DND-41 (cell line): ENCODE results near the gene EIF2S2.

ENCODE experiments used
- ATAC-seq: fragments of 200-7000 bp; cut with Tn5 transposase; 3 replicates; pipeline ENCODE4 v1.9.1; 2021; ENCODE audit warnings: low read depth; ENCODE audit not compliant: insufficient read depth
- DNase-seq: peaks from one replicate; pipeline ENCODE4 v3.0.0-alpha.2; 2020
- H2AFZ ChIP-seq: 2 replicates; pipeline ENCODE4 v1.6.0; 2012; ENCODE audit warnings: low read depth, low read length
- H3K27ac ChIP-seq: 2 replicates; pipeline ENCODE4 v1.5.1; 2012; ENCODE audit warnings: low read length, inconsistent platforms
- H3K27me3 ChIP-seq: fragments of 200-600 bp; sonication (generic); 2 replicates; pipeline ENCODE4 v1.6.0; 2012; ENCODE audit warnings: low read length, mild to moderate bottlenecking, inconsistent platforms; ENCODE audit not compliant: insufficient read depth, poor library complexity
- H3K36me3 ChIP-seq: 2 replicates; pipeline ENCODE4 v1.5.1; 2012; ENCODE audit warnings: low read length, inconsistent platforms; ENCODE audit not compliant: insufficient read depth
- H3K4me1 ChIP-seq: 2 replicates; pipeline ENCODE4 v1.5.1; 2012; ENCODE audit warnings: mild to moderate bottlenecking, low read length; ENCODE audit not compliant: insufficient read depth
- H3K4me2 ChIP-seq: 2 replicates; pipeline ENCODE4 v1.6.0; 2012; ENCODE audit warnings: mild to moderate bottlenecking, moderate library complexity, low read length, inconsistent platforms; ENCODE audit not compliant: insufficient read depth
- H3K4me3 ChIP-seq, 2 experiments: fragments of 200-600 bp in 1 of 2; shearing (Covaris generic) in 1 of 2; 2 replicates each; pipeline ENCODE4 v1.5.1; 2012 to 2016; ENCODE audit warnings: inconsistent platforms in 2 of 2, low read length in 2 of 2, mild to moderate bottlenecking in 2 of 2, low read depth in 1 of 2, moderate library complexity in 1 of 2
- H3K79me2 ChIP-seq: 2 replicates; pipeline ENCODE4 v1.6.0; 2012; ENCODE audit warnings: low read length, inconsistent platforms; ENCODE audit not compliant: insufficient read depth
- H3K9ac ChIP-seq: 2 replicates; pipeline ENCODE4 v1.6.0; 2012; ENCODE audit warnings: low read depth, mild to moderate bottlenecking, inconsistent platforms, low read length, moderate library complexity
- H3K9me3 ChIP-seq: 2 replicates; pipeline ENCODE4 v1.5.1; 2012; ENCODE audit warnings: low read length, moderate library complexity, mild to moderate bottlenecking, inconsistent platforms; ENCODE audit not compliant: insufficient read depth, severe bottlenecking
- H4K20me1 ChIP-seq: 2 replicates; pipeline ENCODE4 v1.6.0; 2012; ENCODE audit warnings: low read length; ENCODE audit not compliant: insufficient read depth
- EZH2 ChIP-seq: IDR thresholded peaks from 3 replicates; pipeline ENCODE4 v1.6.1; 2012; ENCODE audit warnings: borderline replicate concordance, low read depth, mild to moderate bottlenecking, moderate library complexity, low read length, inconsistent platforms; ENCODE audit not compliant: severe bottlenecking
- TF ChIP-seq, protein P1 (sequence below): IDR thresholded peaks from 2 replicates; pipeline ENCODE4 v1.5.1; 2012; ENCODE audit warnings: borderline replicate concordance, low read length, moderate library complexity, mild to moderate bottlenecking; ENCODE audit not compliant: poor library complexity, severe bottlenecking; ENCODE audit errors: extremely low read depth

EIF2S2 gene

DNA sequence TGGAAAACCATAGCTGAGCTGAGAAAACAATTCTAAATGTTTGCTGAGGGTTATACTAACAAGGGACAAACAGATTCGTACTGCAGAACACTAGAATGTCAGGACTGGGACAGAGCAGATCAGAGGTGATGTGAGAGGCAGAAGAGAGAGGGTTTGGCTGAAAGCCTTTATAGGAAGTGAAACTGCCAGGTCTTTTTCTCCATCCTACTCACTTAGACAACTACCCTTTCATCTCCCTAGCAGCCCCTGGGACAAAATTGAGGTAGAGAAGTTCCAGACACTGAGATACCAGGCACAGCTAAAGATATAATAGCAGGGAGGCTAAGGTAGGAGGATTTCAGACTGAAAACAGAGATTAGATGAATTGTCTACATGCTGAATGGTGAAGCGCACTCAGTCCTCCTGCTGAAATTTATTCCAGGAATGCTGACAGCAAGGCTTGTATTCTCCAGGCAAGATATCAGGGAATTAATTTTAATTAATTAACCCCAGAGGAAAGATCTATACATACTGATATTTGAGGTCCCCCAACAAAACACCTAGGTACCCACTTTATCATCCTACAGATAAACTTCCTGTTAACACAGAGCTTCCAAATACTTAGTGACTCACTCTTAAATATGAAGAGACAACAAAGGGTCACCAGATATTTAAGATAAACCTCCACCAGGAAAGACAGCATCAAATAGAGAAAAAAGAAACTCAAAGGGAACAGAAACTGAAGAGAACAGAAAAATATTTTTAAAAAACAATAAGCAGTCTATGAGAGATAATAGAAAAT, 12.6 kb upstream of the EIF2S2 start:
- Histone ChIP-seq H3K9ac (no peak overlapping the region), H2AFZ (no peak overlapping the region), H3K79me2 (no peaks in the 10 kb centered on the region), H3K9me3 (no peaks in the 10 kb centered on the region), H3K4me1 (peaks cover 4% of the 10 kb centered on the region), H3K27me3 (peaks cover 6% of the 10 kb centered on the region), H4K20me1 (no peaks in the 10 kb centered on the region), H3K4me3 (no peak overlapping the region), H3K27ac (no peak overlapping the region), H3K36me3 (no peaks in the 10 kb centered on the region), H3K4me2 (no peak overlapping the region)
- no peak for ATAC-seq
- no peak for DNase-seq
- no peak for TF ChIP-seq EZH2
- TF ChIP-seq, protein P1, sequence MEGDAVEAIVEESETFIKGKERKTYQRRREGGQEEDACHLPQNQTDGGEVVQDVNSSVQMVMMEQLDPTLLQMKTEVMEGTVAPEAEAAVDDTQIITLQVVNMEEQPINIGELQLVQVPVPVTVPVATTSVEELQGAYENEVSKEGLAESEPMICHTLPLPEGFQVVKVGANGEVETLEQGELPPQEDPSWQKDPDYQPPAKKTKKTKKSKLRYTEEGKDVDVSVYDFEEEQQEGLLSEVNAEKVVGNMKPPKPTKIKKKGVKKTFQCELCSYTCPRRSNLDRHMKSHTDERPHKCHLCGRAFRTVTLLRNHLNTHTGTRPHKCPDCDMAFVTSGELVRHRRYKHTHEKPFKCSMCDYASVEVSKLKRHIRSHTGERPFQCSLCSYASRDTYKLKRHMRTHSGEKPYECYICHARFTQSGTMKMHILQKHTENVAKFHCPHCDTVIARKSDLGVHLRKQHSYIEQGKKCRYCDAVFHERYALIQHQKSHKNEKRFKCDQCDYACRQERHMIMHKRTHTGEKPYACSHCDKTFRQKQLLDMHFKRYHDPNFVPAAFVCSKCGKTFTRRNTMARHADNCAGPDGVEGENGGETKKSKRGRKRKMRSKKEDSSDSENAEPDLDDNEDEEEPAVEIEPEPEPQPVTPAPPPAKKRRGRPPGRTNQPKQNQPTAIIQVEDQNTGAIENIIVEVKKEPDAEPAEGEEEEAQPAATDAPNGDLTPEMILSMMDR = no peak

DNA sequence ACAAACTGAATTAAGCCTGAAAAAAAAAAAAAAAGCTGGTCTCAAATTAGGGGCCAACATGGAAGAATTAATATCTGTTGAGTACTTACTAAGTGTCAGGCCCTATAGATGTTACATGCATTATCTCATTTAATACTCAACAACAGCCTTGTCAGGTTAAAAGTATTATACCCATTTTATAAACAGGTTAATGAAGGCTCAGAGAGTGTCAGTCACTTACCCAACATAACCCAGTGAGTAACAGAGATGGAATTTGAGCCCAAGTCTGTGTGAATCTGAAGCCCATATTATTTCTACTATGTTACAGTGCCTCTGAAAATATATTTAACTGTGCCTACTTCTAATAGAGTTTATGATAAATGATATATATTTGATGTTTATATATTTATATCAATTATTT, 11.3 kb upstream of the EIF2S2 start:
- H2AFZ ChIP-seq = no peak overlapping the region
- H4K20me1 ChIP-seq = no peaks in the 10 kb centered on the region
- H3K4me1 ChIP-seq = no peaks in the 10 kb centered on the region
- TF ChIP-seq, protein P1 = no peak
- TF ChIP-seq EZH2 = no peak
- H3K79me2 ChIP-seq = no peaks in the 10 kb centered on the region
- no peak for ATAC-seq
- no peak overlapping the region for H3K9ac ChIP-seq
- peaks cover 15% of the 10 kb centered on the region for H3K27me3 ChIP-seq
- H3K4me3 ChIP-seq = no peak overlapping the region
- DNase-seq = no peak
- no peaks in the 10 kb centered on the region for H3K9me3 ChIP-seq
- H3K4me2 ChIP-seq = no peak overlapping the region
- no peak overlapping the region for H3K27ac ChIP-seq
- H3K36me3 ChIP-seq = no peaks in the 10 kb centered on the region

- H4K20me1 ChIP-seq = no peaks in the 10 kb centered on the region
- TF ChIP-seq, protein P1 = no peak
- no peak for TF ChIP-seq EZH2
- ATAC-seq (no peak), DNase-seq (no peak)
- no peaks in the 10 kb centered on the region for H3K4me1 ChIP-seq
- H3K9me3 ChIP-seq = no peaks in the 10 kb centered on the region
- no peaks in the 10 kb centered on the region for H3K79me2 ChIP-seq
- no peak overlapping the region for H3K4me2 ChIP-seq
- no peak overlapping the region for H3K4me3 ChIP-seq
- H2AFZ ChIP-seq = no peak overlapping the region
- no peak overlapping the region for H3K9ac ChIP-seq
- H3K36me3 ChIP-seq = no peaks in the 10 kb centered on the region
- no peak overlapping the region for H3K27ac ChIP-seq
- H3K27me3 ChIP-seq = peaks cover 15% of the 10 kb centered on the region
Measured at GRCh38 chr20:34122274-34122980, 10.4 kb upstream of the EIF2S2 start.
